Vagina (tissue), 2 donors: ENCODE data around the gene BTG2.
A peak's percentile ranks its signal among the peaks of the same experiment; 100 is the strongest.

Source experiments
- POLR2A ChIP-seq, 2 donors: fragments of 450-650 bp; IDR thresholded peaks; one replicate each; pipeline ENCODE4 v1.6.1; 2017; ENCODE audit warnings: antibody characterized with exemption in 2 of 2, mild to moderate bottlenecking in 2 of 2, moderate library complexity in 2 of 2
- POLR2AphosphoS5 ChIP-seq, 2 donors: sonication (generic); formaldehyde crosslinking; IDR thresholded peaks; one replicate each; pipeline ENCODE4 v1.9.0; 2017; ENCODE audit warnings: antibody characterized with exemption in 2 of 2, mild to moderate bottlenecking in 2 of 2, low read depth in 1 of 2; ENCODE audit not compliant: insufficient read depth in 1 of 2
- TF ChIP-seq, protein P1 (sequence below), 3 experiments: fragments of 450-650 bp in 2 of 3; fragments of 200-600 bp in 1 of 3; sonication (generic) in 1 of 3; IDR thresholded peaks; one replicate each; pipeline ENCODE4 v1.5.1; 2017 to 2019; ENCODE audit warnings: antibody characterized with exemption in 3 of 3, mild to moderate bottlenecking in 2 of 3, moderate library complexity in 2 of 3

DNA sequence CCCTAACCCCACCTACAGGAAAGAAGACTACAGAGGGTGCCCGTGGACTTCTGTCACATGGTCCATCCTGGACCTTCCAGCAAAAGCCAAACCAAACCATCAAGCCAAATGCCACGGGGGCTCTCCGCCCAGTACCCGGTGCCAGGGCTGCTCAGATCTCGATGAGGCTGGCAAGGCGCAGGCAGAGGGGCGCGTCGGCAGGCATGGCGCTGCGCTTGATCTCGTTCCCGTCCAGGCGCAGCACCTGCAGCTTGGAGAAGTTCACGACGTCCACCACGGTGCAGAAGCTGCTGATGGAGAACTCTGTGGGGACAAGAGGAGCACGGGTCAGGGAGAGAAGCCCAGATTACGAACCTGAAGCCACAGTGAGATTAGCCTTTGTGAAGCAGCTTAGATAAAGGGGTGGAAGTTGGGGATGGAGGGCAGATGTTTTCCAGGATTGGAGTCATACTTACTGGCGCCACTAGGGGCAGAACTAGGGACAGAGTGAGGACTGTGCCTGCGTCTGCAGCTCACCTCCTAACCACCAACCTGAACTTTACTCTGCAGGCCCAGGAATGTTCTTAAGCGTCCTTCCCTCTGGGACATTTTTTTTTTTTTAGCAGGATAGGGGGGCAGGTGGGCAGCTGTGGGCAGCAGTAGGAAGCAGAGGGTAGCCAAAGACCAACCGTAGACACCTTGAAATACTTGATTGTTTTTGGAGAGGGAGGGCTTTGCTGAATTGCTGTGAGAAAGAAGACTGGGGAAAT is 37.0 kb downstream of the BTG2 start:
- TF ChIP-seq POLR2AphosphoS5 (IDR thresholded peaks at IDR 0.05; ENCODE audit: insufficient read depth in 1 of 2, low read depth in 1 of 2) (no peak), POLR2A (IDR thresholded peaks at IDR 0.05) (no peak)
- TF ChIP-seq, protein P1, sequence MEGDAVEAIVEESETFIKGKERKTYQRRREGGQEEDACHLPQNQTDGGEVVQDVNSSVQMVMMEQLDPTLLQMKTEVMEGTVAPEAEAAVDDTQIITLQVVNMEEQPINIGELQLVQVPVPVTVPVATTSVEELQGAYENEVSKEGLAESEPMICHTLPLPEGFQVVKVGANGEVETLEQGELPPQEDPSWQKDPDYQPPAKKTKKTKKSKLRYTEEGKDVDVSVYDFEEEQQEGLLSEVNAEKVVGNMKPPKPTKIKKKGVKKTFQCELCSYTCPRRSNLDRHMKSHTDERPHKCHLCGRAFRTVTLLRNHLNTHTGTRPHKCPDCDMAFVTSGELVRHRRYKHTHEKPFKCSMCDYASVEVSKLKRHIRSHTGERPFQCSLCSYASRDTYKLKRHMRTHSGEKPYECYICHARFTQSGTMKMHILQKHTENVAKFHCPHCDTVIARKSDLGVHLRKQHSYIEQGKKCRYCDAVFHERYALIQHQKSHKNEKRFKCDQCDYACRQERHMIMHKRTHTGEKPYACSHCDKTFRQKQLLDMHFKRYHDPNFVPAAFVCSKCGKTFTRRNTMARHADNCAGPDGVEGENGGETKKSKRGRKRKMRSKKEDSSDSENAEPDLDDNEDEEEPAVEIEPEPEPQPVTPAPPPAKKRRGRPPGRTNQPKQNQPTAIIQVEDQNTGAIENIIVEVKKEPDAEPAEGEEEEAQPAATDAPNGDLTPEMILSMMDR (IDR thresholded peaks at IDR 0.05): peak; percentile 22 to 64 (median 64)
